ENCODE results near the gene PHF11.

- TF ChIP-seq CTCF (IDR thresholded peaks at IDR 0.05; ENCODE audit: low read depth, low read length) (no peak), EZH2phosphoT487 (IDR thresholded peaks at IDR 0.05; ENCODE audit: low read depth) (no peak)
These were observed 32.4 kb downstream of the PHF11 start for GRCh38 chr13:49528161-49528560.
